ENCODE data around the gene PRR23E.

DNA sequence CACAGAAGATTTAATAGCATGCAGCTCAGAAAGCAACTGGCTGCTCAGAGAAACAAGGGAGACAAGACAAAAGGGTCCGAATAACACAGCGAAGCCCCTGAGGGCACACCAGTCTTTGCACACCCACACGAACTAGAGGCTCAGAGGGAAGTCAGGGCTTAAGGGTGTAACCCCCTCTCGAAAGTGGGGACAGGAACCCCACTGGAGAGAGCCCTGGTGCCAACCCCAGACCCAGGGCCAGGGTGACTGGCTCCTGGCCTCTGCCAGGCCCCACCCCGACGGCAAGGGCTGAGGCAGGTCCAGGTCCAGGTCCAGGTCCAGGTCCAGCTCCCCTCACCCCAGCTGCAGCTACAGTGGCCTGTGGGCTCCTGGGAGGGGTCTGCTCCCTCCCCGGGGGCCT, 10.5 kb upstream of the PRR23E start:
- TF ChIP-seq, protein P1, sequence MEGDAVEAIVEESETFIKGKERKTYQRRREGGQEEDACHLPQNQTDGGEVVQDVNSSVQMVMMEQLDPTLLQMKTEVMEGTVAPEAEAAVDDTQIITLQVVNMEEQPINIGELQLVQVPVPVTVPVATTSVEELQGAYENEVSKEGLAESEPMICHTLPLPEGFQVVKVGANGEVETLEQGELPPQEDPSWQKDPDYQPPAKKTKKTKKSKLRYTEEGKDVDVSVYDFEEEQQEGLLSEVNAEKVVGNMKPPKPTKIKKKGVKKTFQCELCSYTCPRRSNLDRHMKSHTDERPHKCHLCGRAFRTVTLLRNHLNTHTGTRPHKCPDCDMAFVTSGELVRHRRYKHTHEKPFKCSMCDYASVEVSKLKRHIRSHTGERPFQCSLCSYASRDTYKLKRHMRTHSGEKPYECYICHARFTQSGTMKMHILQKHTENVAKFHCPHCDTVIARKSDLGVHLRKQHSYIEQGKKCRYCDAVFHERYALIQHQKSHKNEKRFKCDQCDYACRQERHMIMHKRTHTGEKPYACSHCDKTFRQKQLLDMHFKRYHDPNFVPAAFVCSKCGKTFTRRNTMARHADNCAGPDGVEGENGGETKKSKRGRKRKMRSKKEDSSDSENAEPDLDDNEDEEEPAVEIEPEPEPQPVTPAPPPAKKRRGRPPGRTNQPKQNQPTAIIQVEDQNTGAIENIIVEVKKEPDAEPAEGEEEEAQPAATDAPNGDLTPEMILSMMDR (IDR thresholded peaks at IDR 0.05) = no peak
- no peak for TF ChIP-seq POLR2A (IDR thresholded peaks at IDR 0.05)
